HepG2 (cell line): Measurements from ENCODE around the gene KCNJ2.

Experiments
- CTCF ChIP-seq: sonication (generic); formaldehyde crosslinking; IDR thresholded peaks from 2 replicates; pipeline ENCODE4 v1.5.0; 2020; ENCODE audit warnings: mild to moderate bottlenecking, missing genetic modification reagents, moderate library complexity
- PCBP1 ChIP-seq: fragments of 200-400 bp; formaldehyde crosslinking; IDR thresholded peaks from 2 replicates; pipeline ENCODE4 v1.6.1; 2017; ENCODE audit warnings: mild to moderate bottlenecking, low read depth, low read length, borderline replicate concordance
- RFX1 ChIP-seq: fragments of 450-650 bp; IDR thresholded peaks from 2 replicates; pipeline ENCODE4 v1.6.1; 2017
- SP4 ChIP-seq: sonication (generic); formaldehyde crosslinking; IDR thresholded peaks from 2 replicates; pipeline ENCODE4 v1.8.1; 2023; ENCODE audit warnings: mild to moderate bottlenecking, missing genetic modification reagents
- SRSF9 ChIP-seq: fragments of 200-400 bp; formaldehyde crosslinking; IDR thresholded peaks from 2 replicates; pipeline ENCODE4 v1.6.1; 2018; ENCODE audit warnings: borderline replicate concordance, mild to moderate bottlenecking, low read depth, low read length; ENCODE audit not compliant: insufficient read depth, poor library complexity, severe bottlenecking
- USF2 ChIP-seq, 2 experiments: sonication (generic) in 1 of 2; formaldehyde crosslinking in 1 of 2; IDR thresholded peaks; 2 replicates each; pipeline versions ENCODE4 v1.5.1 to v1.6.1; 2011 to 2020; ENCODE audit warnings: borderline replicate concordance in 1 of 2, low read depth in 1 of 2, low read length in 1 of 2, mild to moderate bottlenecking in 1 of 2, missing genetic modification reagents in 1 of 2, moderate library complexity in 1 of 2
- ZFP36 ChIP-seq: fragments of 150-350 bp; IDR thresholded peaks from 2 replicates; pipeline ENCODE4 v1.6.1; 2018; ENCODE audit warnings: borderline replicate concordance, low read length, low read depth; ENCODE audit not compliant: partially characterized antibody
- ZNF263 ChIP-seq: sonication (generic); formaldehyde crosslinking; IDR thresholded peaks from 2 replicates; pipeline ENCODE4 v1.4.0; 2020; ENCODE audit warnings: missing genetic modification reagents
- ZNF547 ChIP-seq: sonication (generic); formaldehyde crosslinking; IDR thresholded peaks from 2 replicates; pipeline ENCODE4 v1.5.1; 2020; ENCODE audit warnings: mild to moderate bottlenecking, missing genetic modification reagents
- ZNF629 ChIP-seq: sonication (generic); formaldehyde crosslinking; conservative IDR thresholded peaks from 2 replicates; pipeline ENCODE4 v1.5.0; 2020; ENCODE audit warnings: missing genetic modification reagents

GRCh38 chr17:70169709-70170597 is 621 bp downstream of the KCNJ2 start:
- TF ChIP-seq USF2 (IDR thresholded peaks at IDR 0.05; ENCODE audit: low read depth, low read length) (no peak), USF2 (CRISPR knock-in tag; IDR thresholded peaks at IDR 0.05; ENCODE audit: borderline replicate concordance) (no peak), PCBP1 (no peak), RFX1 (no peak), ZNF547 (no peak), ZNF263 (CRISPR knock-in tag) (no peak), SP4 (CRISPR knock-in tag) (no peak), ZFP36 (no peak), CTCF (CRISPR knock-in tag) (no peak), SRSF9 (no peak), ZNF629 (CRISPR knock-in tag) (no peak)
